Activated CD4-positive, CD25-positive, alpha-beta regulatory T cell treated with anti-CD3 and anti-CD28 coated beads, Interleukin-2, amount 50 U/mL, for 24 hours (primary cell): ENCODE measurements around the gene BIRC7.
A peak's percentile ranks its signal among the peaks of the same experiment; 100 is the strongest.

Experiments
- ATAC-seq, 2 donors: fragments of 150-1000 bp; cut with Tn5 transposase; one replicate each; pipeline ENCODE4 v1.10.0; 2021; ENCODE audit warnings: mild to moderate bottlenecking in 1 of 2, moderate library complexity in 1 of 2

BIRC7 gene

DNA sequence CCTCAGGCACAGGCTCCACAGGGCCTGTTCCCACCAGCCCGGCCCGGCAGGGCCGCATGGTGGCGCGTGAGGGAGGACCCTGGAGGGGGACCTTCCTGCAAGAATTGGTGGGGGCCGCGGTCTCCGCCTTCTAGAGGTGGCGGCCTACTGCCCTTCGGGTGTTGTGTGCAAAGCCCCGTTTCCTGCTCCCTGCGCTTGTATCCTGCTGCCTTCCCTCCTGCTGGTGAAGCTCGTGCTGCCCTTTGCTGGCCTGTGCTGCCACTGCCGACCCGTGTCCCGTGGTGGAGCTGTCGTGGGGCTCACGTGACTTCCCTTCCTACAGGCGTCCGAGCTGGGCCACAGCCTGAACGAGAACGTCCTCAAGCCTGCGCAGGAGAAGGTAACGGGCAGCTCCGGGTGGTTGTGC is 48.8 kb downstream of the BIRC7 start:
- peak; percentile 6 to 14 for ATAC-seq

DNA sequence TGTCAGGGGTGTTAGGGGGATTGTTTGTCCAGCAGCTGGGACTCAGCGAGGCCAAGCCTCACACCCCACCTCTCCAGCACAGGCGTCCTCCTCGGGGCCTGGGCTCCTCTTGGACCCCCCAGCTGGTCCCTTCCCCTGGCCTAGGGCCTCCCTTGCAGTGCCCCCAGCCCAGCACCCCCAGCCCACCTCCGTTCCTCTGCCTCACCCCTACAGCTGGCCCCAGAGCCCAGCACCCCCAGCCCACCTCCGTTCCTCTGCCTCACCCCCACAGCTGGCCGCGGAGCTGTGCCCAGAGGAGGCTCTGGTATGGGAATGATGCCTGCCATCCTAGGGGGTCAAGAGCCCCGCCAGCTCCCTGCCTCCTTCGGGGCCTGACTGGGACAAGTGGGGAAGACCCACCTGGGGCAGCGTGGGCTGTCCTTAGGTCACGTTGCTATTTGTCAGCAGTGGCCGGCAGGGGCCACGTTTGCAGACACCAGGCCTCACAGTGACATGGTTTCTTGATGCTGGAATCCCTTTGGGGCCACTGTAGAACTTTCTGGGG is 49.3 kb downstream of the BIRC7 start:
- no peak for ATAC-seq

DNA sequence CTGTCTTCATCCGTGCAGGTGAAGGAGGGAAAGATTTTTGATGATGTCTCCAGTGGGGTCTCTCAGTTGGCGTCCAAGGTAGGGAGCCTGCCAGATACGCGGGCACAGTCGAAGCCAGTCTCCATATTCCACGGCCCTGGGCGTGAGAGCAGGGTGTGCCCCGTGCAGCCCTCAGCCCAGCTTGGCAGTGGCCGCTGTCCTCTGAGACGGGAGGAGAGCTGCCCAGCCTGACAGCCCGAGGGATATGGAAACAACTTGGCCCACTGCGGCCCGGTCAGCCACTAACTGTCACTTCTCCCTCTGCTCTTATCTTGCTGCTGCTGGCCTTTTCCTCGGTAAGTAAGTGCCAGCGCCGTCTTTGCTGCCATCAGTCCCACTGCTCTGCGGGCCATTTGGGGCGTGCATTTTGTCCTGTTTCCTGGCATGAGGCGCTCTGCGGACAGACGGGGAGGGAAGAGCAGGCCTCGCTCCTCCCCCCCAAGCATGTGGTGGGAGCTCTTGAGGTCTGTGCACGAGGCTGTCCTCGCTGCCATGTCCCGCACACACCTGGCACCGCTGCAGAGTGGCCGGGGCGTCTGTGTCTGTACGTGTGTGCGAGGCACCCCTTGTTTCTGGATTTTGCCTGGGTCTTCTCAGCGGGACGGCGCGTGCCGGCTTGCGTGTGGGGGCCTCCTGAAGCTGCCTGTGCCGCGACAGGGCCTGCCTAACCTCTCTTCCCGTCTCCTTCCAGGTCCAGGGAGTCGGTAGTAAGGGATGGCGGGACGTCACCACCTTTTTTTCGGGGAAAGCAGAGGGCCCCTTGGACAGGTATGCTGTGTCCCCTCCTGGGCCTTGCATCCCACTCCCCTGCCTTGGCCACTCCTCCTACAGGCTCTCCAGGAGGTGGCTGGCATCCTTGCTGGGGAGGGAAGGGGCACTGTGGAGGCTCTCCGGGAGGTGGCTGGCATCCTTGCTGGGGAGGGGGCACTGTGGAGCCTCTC is 50.2 kb downstream of the BIRC7 start:
- ATAC-seq: no peak

DNA sequence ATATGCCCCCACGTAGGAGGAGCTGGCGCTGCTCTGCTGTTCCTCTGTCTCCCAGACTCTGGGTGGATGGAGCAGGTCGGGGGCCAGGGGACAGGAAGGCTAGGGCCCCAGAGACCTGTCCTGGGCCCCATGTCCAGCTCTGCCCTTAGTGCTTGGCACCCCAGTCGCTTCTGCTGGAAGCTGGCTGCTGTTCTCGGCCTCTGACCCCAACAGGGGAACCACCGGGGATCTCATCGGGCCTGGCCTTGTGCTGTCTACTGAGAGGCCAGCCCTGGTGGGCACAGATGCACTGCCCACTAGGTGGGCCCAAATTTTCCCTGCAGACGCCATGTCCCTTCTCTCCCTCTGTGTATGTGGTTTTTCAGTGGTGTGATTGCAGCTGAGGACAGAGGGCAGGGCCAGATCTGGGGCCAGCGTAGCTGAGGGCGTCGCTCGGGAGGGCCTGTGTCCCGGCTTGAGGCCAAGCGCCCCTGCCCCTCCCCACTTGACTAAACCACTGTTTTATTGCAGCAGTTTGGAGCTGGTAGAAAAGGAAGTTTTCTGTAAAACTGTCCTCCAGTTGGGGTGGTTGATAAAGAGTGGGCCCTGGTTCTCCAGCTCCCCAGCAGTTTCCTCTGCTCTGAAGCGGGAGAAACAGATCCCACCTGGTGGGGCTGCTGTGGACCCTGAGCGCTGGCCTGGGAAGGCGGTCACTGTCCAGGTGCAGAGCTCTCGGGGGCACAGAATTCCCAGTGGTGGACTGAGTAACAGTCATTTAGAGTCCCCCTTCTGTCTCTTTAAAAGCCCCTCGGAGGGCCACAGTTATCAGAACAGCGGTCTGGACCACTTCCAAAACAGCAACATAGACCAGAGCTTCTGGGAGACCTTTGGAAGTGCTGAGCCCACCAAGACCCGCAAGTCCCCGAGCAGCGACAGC is 51.3 kb downstream of the BIRC7 start:
- ATAC-seq: no peak

DNA sequence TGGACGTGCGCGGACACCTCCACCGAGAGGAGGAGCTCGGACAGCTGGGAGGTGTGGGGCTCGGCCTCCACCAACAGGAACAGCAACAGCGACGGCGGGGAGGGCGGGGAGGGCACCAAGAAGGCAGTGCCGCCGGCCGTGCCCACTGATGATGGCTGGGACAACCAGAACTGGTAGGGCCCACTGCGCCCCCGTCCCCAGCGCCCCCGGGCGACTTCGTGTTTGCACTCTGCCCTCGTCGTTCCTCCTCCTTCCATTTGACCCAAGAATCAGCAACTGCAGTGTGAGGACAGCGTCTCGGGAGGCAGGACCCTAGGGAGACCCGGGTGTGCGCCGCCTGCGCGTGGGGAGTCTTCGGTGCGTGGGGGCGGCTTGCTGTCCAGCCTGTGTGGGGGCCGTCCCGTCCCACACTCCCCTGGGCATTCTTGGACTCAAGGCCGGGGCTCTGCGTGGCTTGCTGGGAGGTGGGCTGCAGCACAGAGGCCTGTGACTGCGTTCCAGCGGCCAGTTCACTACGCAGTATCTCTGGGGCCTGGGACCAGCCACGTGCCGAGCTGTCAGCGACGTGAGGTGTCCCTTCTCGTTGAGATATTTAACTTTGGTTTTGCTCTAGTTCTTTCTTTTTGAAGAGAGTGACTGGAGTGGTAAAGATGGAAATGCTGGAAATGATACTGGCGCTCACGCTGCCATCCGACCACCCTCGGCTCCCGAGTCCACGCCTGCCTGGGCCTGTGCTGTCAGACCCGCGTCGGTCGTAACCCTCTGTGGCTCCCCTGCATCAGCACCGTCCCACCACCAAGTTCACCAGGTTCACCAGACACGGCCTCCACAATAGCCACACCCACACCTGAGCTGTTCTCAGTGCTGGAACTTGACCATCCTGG is 52.2 kb downstream of the BIRC7 start:
- ATAC-seq: no peak

DNA sequence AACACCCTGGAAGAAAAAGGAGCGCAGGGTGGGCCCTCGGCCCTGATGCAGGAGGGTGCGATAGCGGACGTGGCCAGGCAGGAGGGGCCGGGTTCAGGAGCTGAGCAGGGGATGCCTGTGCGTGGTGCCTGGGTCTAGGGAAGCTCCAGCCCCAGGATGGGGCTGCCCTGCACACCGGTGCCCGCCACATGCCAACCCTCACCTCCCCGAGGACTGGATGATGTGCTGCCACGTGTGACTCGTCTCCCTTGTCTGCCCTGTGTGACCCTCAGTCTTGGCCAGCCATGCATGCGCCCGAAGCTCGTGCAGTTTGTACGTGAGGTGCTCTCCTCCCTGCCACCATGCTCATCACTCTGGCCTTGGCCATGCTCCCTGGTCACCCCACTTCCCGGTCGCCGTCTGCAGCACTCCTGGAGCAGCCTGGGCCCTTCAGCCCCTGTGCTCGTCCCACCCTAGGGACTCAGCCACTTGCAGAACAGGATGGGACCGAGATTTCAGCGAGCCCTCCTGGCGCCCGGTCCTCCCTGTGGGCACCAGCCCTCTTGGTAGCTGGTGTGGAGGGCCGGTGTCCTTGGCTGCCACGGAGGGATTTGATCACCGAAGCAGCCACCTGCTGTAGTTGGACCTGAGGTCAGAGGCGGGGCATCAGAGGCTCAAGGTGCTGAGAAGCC is 53.0 kb downstream of the BIRC7 start:
- ATAC-seq: no peak

DNA sequence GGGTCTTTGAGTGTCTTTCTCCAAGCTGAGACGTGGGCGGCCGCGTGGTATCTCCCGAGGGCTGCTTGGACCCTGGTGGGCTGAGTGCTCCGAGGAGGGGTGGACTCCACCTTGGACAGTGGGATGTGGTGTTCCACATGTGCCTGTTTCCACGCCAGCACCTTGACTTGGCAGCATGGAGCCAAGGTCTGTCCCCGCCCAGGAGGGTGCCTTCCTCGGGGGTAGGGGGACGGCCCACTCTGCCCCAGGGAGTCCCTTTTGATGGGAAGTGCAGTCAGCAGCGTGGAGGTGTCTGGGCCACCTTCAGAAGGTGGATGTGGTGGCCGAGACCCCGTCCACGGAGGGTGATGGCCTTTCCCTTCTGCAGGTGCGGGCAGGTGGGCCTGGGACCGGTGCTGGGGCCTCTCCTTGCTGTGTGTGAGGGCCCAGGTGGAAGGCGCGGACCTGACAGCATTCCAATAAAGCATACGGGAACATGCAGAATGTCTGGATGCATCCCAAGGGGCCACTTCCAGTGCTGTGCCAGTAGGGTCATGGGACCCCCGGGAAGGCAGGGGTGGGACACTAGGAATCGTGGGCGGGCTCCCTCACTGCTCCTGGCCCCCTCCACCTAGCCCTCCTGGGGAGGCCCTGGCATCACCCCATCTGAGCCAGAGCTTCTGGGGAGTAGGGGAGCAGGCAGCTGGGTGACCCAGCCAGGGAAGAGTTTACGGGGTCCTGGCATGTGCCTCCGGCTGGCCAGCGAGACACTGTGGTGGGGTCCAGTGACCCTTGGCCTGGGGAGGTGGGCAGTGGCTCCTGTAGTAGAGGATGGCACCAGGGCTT is 53.8 kb downstream of the BIRC7 start:
- ATAC-seq: no peak
